NCI-H128 (cell line): ENCODE measurements around the gene GEN1.
"Not testable (repeated sequence)": the region's sequence is repeated elsewhere in the genome, so short reads cannot be mapped to it uniquely, and the experiment has no call there.

Experiments
- DNase-seq: peaks from one replicate; lab custom pipeline; 2025; ENCODE audit not compliant: unreplicated experiment; lab: John Stamatoyannopoulos, UW

GEN1 gene

DNA sequence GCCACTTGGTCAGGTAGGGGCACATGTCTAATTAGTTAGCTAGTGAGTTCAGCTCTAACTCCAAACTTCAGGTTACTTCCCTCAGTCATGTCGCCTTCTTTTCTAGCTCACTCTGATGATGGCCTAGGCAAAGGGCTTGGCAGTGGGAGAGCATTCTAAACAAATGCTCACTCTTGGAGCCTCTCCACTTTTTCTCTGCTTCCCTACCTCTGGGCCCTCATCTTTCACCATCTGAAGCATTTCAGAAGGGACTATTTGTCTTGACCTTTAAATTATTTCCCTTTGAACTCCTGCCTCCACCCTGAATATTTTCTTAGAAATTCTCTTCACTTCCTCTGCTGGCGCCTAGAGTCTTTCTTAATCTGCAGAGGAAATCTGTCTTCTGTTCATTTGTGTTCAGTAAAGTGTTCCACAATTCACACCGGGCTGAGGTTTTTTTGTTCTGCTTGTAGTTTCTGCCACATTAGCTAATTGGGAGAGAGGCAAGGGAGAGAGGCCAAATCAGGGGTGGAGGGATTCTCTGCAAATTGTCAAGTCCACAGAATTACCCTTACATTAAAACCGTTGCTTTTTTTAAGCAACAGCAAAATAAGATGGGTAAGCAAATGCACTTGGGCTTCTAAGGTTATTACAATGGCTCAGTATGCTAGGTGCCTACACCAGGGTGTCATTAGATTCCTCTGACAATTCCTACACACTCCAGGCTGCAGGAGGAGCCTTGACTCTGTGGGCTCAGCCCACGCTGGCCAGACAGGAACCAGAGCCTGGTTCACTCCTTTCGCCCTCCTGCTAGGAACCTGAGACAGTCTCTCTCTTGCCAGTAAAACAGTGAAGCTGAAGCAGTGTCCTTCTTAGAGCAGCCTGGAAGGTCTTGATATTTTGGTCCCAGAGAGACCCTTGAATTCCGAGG is 67.9 kb downstream of the GEN1 start:
- no peak for DNase-seq

DNA sequence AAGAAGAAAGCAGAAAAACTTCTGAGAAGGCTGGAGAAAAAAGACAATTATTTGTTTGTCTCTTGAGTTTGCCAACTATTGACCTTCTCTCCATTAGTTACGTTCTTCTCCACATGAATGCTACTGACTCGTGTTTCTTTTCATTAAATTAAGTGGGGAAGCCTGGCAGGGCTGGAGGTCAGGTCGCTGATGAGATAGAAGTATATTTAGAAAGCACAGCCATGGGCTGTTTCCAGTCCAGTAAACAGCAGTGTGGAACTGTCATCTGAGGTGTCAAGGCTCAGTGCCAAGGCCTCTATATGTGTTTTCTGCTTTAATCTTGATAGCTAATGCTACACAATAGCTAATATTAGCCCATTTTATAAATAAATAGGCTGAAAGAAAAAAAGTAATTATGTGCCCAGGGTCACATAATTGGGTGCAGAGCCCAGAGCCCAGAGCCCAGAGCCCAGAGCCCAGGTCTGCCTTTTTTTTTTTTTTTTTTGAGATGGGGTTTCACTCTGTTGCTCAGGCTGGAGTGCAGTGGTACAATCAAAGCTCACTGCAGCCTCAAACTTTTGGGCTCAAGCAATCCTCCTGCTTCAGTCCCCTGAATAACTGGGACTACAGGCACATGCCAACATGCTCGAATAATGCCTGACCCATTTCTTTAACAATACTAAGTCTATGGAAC is 68.6 kb downstream of the GEN1 start:
- DNase-seq: no peak

DNA sequence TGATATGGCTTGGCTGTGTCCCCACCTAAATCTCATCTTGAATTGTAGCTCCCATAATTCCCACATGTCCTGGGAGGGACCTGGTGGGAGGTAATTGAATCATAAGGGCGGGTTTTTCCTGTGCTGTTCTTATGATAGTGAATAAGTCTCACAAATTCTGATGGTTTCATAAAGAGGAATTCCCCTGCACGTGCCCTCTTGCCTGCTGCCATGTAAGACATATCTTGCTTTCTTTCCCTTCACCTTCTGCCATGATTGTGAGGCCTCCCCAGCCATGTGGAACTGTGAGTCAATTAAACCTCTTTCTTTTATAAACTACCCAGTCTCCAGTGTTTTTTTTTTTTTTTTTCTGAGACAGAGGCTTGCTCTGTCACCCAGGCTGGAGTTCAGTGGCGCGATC is 69.7 kb downstream of the GEN1 start:
- DNase-seq: not testable (repeated sequence)

DNA sequence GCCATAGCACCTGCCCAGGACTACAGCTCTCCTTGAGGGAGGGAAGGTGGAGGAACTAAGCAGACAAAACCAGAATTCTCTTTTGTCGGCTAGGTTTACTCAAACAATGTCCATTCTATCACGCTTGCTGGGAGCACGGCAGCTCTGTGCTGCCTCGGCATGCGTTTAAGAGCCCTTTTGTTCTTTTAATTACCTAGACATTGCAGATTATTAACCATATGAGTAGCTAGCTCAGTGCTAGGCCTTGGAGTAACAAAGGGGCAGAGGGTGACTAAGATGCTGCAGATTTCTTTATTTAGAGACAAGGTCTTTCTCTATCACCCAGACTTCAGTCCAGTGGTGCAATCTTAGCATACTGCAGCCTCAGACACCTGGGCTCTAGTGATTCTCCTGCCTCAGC is 73.4 kb downstream of the GEN1 start:
- no peak for DNase-seq

DNA sequence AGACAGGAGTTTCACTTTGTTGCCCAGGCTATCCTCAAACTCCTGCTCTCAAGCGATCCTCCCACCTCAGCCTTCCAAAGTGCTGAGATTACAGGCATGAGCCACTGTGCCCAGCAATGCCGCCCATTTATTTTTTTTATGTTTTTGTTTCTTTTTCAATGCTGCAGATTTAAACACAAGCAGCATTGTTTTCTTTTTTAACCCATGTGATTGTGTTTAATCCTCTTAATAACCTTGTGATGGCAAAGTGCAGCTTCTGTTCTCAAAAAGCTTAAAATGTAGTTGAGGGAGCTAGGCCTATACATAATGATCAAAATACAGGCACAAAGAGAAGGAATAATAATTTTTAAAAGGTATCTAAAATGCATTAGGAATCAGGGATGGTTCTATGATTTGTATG is 73.8 kb downstream of the GEN1 start:
- DNase-seq: no peak

DNA sequence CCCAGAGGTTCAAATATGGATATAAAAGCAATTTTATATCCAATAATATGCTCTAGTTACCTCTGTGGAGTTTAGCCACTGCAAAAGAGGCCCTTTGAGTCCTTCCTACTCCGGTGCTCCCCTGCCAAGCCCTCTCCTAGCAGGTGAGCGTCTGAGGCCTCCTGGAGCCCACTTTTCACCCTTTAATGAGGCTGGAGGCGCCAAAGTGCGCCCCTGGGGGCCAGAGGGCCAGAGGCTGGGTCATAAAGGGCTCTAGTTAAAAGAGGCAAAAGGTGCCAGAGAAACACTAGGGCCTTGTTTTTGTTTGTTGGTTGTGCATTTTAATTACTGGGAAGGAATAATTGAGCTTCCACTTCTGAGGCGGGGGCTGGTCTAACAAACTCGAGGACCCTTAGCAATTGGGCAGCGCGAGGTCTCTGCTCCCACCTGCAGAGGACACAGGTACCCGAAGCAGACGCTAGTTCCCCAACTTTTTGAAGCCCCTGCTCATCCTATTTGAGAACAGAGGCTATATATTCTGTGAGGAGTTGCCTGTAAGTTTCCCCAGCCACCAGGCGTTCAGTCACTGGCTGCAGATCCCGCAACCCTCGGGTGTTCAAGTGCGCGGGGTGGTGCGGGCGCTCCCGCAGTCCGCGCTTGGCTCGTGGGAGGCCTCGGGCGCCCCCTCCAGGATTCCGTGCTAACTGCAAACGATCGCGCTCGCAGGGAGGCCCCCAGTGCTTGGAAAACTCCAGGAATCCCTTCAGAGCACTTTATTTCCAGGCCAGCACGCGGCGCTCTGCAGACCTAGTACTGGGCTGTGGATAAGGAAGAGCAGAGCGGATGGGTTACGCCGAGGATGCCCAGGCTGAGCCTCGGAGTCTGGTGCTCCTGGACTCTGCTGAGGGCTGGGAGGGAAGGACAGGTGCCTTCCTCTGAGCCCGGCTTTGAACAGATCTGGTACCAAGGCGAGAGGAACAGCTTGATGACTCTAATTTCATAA is 76.4 kb downstream of the GEN1 start:
- DNase-seq: no peak

DNA sequence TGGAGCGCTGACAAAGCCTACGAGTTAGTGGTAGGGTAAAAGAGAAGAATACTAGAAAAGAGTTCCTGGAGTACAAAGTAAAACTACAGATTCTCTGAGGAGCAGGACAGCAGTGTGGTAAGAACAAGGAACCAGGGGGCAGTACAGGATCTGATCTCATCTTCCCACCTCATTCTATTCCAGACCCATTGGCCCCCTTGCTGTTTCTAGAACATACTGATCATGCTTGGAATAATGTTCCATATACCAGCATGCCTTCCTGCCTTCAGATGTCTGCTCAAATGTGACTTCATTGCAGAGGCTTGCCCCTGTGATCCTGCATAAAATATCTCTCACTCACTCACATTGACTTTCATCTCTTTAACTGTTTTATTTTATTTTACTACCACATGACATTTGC is 81.6 kb downstream of the GEN1 start:
- DNase-seq: no peak
